ENCODE data around the gene NUP210.
"Not testable (repeated sequence)": the region's sequence is repeated elsewhere in the genome, so short reads cannot be mapped to it uniquely, and the experiment has no call there.

The NUP210 gene

GRCh38 chr3:13393427-13394360 is 26.4 kb downstream of the NUP210 start:
- Histone ChIP-seq H3K9ac (ENCODE audit: insufficient read length) (no peak overlapping the region), H3K4me3 (no peak overlapping the region), H3K9me3 (ENCODE audit: low read depth, low read length) (no peaks in the 10 kb centered on the region), H3K27ac (no peak overlapping the region), H3K36me3 (ENCODE audit: insufficient read depth, low read length) (no peaks in the 10 kb centered on the region)
- TF ChIP-seq POLR2AphosphoS5 (IDR thresholded peaks at IDR 0.05; ENCODE audit: borderline replicate concordance, low read depth, low read length) (no peak), FOXP2 (optimal IDR thresholded peaks at IDR 0.05; ENCODE audit: control extremely low read depth, extremely low read length, insufficient read depth) (no peak), EZH2 (IDR thresholded peaks at IDR 0.05) (no peak)
- no peak for DNase-seq (ENCODE audit: low read depth, low spot score)

- no peak overlapping the region for H3K4me3 ChIP-seq
- H3K36me3 ChIP-seq (ENCODE audit: insufficient read depth, low read length) = no peaks in the 10 kb centered on the region
- no peak overlapping the region for H3K9ac ChIP-seq (ENCODE audit: insufficient read length)
- H3K9me3 ChIP-seq (ENCODE audit: low read depth, low read length) = no peaks in the 10 kb centered on the region
- DNase-seq (ENCODE audit: low read depth, low spot score) = no peak
- no peak overlapping the region for H3K27ac ChIP-seq
- TF ChIP-seq FOXP2 (optimal IDR thresholded peaks at IDR 0.05; ENCODE audit: control extremely low read depth, extremely low read length, insufficient read depth) (no peak), EZH2 (IDR thresholded peaks at IDR 0.05) (no peak), POLR2AphosphoS5 (IDR thresholded peaks at IDR 0.05; ENCODE audit: borderline replicate concordance, low read depth, low read length) (no peak)
These were observed 28.8 kb downstream of the NUP210 start for GRCh38 chr3:13391308-13391707.

GRCh38 chr3:13389378-13389777 is 30.7 kb downstream of the NUP210 start:
- DNase-seq (ENCODE audit: low read depth, low spot score) = no peak
- Histone ChIP-seq H3K27ac (no peak overlapping the region), H3K9me3 (ENCODE audit: low read depth, low read length) (no peaks in the 10 kb centered on the region), H3K4me3 (no peak overlapping the region), H3K36me3 (ENCODE audit: insufficient read depth, low read length) (no peaks in the 10 kb centered on the region), H3K9ac (ENCODE audit: insufficient read length) (no peak overlapping the region)
- no peak for TF ChIP-seq EZH2 (IDR thresholded peaks at IDR 0.05)

GRCh38 chr3:13388816-13389215 is 31.3 kb downstream of the NUP210 start:
- TF ChIP-seq FOXP2 (optimal IDR thresholded peaks at IDR 0.05; ENCODE audit: control extremely low read depth, extremely low read length, insufficient read depth) = no peak
- Histone ChIP-seq H3K9me3 (ENCODE audit: low read depth, low read length) (no peaks in the 10 kb centered on the region), H3K27ac (no peak overlapping the region), H3K4me3 (no peak overlapping the region), H3K9ac (ENCODE audit: insufficient read length) (no peak overlapping the region), H3K36me3 (ENCODE audit: insufficient read depth, low read length) (no peaks in the 10 kb centered on the region)
- DNase-seq (ENCODE audit: low read depth, low spot score) = no peak

- Histone ChIP-seq H3K4me3 (no peak overlapping the region), H3K36me3 (ENCODE audit: insufficient read depth, low read length) (no peaks in the 10 kb centered on the region), H3K9ac (ENCODE audit: insufficient read length) (no peak overlapping the region), H3K27ac (no peak overlapping the region), H3K9me3 (ENCODE audit: low read depth, low read length) (no peaks in the 10 kb centered on the region)
- no peak for DNase-seq (ENCODE audit: low read depth, low spot score)
- TF ChIP-seq FOXP2 (optimal IDR thresholded peaks at IDR 0.05; ENCODE audit: control extremely low read depth, extremely low read length, insufficient read depth) = no peak
- TF ChIP-seq POLR2AphosphoS5 (IDR thresholded peaks at IDR 0.05; ENCODE audit: borderline replicate concordance, low read depth, low read length) = no peak
- no peak for TF ChIP-seq EZH2 (IDR thresholded peaks at IDR 0.05)
These were observed 34.7 kb downstream of the NUP210 start for GRCh38 chr3:13385373-13385965.

- Histone ChIP-seq H3K9me3 (ENCODE audit: low read depth, low read length) (no peaks in the 10 kb centered on the region), H3K4me3 (no peak overlapping the region), H3K27ac (no peak overlapping the region), H3K36me3 (ENCODE audit: insufficient read depth, low read length) (no peaks in the 10 kb centered on the region), H3K9ac (ENCODE audit: insufficient read length) (no peak overlapping the region)
- TF ChIP-seq POLR2AphosphoS5 (IDR thresholded peaks at IDR 0.05; ENCODE audit: borderline replicate concordance, low read depth, low read length) (no peak), FOXP2 (optimal IDR thresholded peaks at IDR 0.05; ENCODE audit: control extremely low read depth, extremely low read length, insufficient read depth) (no peak), EZH2 (IDR thresholded peaks at IDR 0.05) (no peak)
- no peak for DNase-seq (ENCODE audit: low read depth, low spot score)
These were observed 39.2 kb downstream of the NUP210 start for GRCh38 chr3:13380971-13381370.

GRCh38 chr3:13379201-13379830 is 40.8 kb downstream of the NUP210 start:
- H3K36me3 ChIP-seq (ENCODE audit: insufficient read depth, low read length) = no peaks in the 10 kb centered on the region
- no peak for DNase-seq (ENCODE audit: low read depth, low spot score)
- no peaks in the 10 kb centered on the region for H3K9me3 ChIP-seq (ENCODE audit: low read depth, low read length)
- H3K4me3 ChIP-seq = no peak overlapping the region
- H3K9ac ChIP-seq (ENCODE audit: insufficient read length) = no peak overlapping the region
- TF ChIP-seq POLR2AphosphoS5 (IDR thresholded peaks at IDR 0.05; ENCODE audit: borderline replicate concordance, low read depth, low read length) (no peak), EZH2 (IDR thresholded peaks at IDR 0.05) (no peak), FOXP2 (optimal IDR thresholded peaks at IDR 0.05; ENCODE audit: control extremely low read depth, extremely low read length, insufficient read depth) (no peak)
- H3K27ac ChIP-seq = no peak overlapping the region

GRCh38 chr3:13378155-13378554 is 42.0 kb downstream of the NUP210 start:
- no peak overlapping the region for H3K4me3 ChIP-seq
- no peak for TF ChIP-seq EZH2 (IDR thresholded peaks at IDR 0.05)
- TF ChIP-seq POLR2AphosphoS5 (IDR thresholded peaks at IDR 0.05; ENCODE audit: borderline replicate concordance, low read depth, low read length) = no peak
- no peak for TF ChIP-seq FOXP2 (optimal IDR thresholded peaks at IDR 0.05; ENCODE audit: control extremely low read depth, extremely low read length, insufficient read depth)
- no peak overlapping the region for H3K9ac ChIP-seq (ENCODE audit: insufficient read length)
- H3K36me3 ChIP-seq (ENCODE audit: insufficient read depth, low read length) = no peaks in the 10 kb centered on the region
- H3K9me3 ChIP-seq (ENCODE audit: low read depth, low read length) = no peaks in the 10 kb centered on the region
- DNase-seq (ENCODE audit: low read depth, low spot score) = no peak
- H3K27ac ChIP-seq = no peak overlapping the region

GRCh38 chr3:13377741-13378140 is 42.4 kb downstream of the NUP210 start:
- H3K4me3 ChIP-seq; H3K9me3 ChIP-seq (ENCODE audit: low read depth, low read length); H3K9ac ChIP-seq (ENCODE audit: insufficient read length); H3K36me3 ChIP-seq (ENCODE audit: insufficient read depth, low read length); DNase-seq (ENCODE audit: low read depth, low spot score); H3K27ac ChIP-seq: not testable (repeated sequence)

Data from SK-N-MC (cell line).